LNCAP (cell line): ENCODE results near the gene TM7SF2.

ENCODE experiments used
- CTCF ChIP-seq: fragments of 450-650 bp; IDR thresholded peaks from 2 replicates; pipeline ENCODE4 v1.5.1; 2017; ENCODE audit warnings: mild to moderate bottlenecking

Gene TM7SF2

DNA sequence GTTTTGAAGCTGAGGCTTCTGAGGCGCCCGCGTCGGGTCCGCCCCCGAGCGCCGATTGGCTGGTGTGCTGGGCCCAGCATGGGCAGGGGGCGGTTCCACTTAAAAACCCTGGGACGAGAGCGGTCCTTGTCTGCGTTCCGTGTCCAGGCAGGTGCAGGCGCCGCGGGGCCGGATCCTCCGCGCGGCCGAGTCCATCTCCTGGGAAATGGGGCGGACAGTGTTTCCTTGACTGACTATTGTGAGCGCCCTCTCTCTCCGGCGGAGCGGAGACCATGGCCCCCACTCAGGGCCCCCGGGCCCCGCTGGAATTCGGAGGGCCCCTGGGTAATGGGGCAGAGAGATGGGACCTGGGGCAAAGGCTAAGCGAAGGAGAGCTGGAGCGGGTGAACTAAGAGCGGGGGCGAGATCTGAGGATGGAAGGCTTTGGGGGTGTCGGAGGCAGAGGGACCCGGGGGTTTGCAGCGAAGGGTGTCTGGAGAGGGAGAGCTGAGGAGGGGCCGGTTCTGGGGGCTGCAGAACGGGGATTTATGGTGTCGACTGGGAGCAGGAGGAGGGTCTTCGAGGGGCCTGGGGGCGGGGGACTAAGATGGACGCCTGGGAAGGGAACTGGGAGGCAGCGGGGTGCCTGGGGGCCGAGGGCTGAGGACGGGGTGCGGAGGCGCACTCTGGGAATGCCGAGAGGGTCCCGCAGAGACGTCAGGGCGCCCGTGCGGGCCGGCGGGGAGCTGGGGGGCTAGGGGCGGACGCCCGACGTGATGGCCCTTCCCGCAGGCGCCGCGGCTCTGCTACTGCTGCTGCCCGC lies at the start of gene TM7SF2:
TM7SF2 (plus strand) TSS at position 129 of the 802 bp plus-strand sequence; CDS start at position 273, 144 bp downstream.
- no peak for TF ChIP-seq CTCF

DNA sequence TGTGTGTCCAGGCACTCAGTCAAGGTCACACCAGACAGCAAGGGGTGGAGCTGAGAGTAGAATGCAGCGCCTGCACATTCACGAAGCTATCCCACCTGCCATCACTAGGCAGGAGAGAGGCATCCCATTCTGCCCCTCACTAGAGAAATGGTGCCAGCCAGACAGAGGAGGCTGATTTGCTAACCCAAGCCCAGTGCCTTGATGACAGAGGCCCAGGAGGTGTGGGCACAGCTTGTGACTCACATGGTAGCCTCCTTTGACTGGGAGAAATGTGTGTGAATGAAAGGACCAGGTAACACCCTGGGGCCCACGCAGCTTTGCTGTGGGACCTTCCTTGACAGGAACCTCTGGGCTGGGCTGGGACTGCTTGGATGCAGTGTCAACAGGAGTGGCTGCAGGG lies 48.1 kb upstream of the TM7SF2 start:
- TF ChIP-seq CTCF, result no peak

GRCh38 chr11:65064847-65065240 lies 46.8 kb upstream of the TM7SF2 start:
- TF ChIP-seq CTCF, result no peak

DNA sequence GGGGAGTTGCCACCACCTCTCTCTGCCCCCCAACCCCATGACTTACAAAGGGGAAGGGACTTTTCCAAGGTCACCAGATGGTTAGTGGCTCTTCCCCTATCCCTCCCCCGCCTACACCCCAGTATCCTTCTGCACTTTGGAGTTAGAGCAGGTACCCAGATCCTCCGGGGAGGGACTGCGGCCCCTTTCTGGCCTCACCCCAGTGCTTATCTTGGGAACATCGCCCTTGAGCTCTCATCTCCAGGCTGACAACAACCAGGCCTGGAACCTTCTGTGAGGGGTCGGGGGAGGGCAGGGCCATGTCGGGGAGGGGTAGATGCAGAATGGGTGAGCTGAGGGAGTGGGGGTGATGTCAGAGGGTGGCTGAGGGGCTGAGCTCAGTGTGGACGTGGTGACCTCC lies 45.8 kb upstream of the TM7SF2 start:
- TF ChIP-seq CTCF, result no peak

GRCh38 chr11:65066315-65066714 lies 45.4 kb upstream of the TM7SF2 start:
- TF ChIP-seq CTCF, result no peak

GRCh38 chr11:65066805-65067291 lies 44.8 kb upstream of the TM7SF2 start:
- no peak for TF ChIP-seq CTCF

GRCh38 chr11:65067446-65067845 lies 44.2 kb upstream of the TM7SF2 start:
- TF ChIP-seq CTCF, result no peak
